HepG2 (cell line): ENCODE results near the gene ASB3. TPM values are rescaled to one million over a fixed set of nuclear protein-coding genes. Genes with fewer than 3 reads are reported as not detected.

ENCODE experiments used
- ATAC-seq: fragments of 200-7000 bp; cut with Tn5 transposase; 3 replicates; pipeline ENCODE4 v1.9.1; 2020; ENCODE audit warnings: mild to moderate bottlenecking, moderate library complexity
- BruUV-seq: library from RNA; stranded (reverse); fragments of 400-500 nt; replicated peaks from 2 replicates; lab custom pipeline; 2021; lab: Mats Ljungman, UMichigan
- CTCF ChIA-PET: fragments of 300-600 bp; formaldehyde crosslinking; extraction: SDS; loops from one replicate; lab custom pipeline; 2021; ENCODE audit warnings: low total read pairs, inconsistent platforms, low intra/inter-chr PET ratio; lab: Yijun Ruan, JAX
- POLR2A ChIA-PET: fragments of 350-600 bp; sonication (Branson Sonifier 250); formaldehyde crosslinking; loops from one replicate; lab custom pipeline; 2020; ENCODE audit warnings: antibody characterized with exemption, inconsistent platforms; lab: Yijun Ruan, JAX
- DNase-seq: peaks from one replicate; pipeline ENCODE4 v3.0.0-alpha.2; 2015; ENCODE audit warnings: low spot score
- FAIRE-seq: peaks from 3 replicates; lab custom pipeline; 2011; peaks lifted over from hg19 to GRCh38; lab: Jason Lieb, UNC
- H2AFZ ChIP-seq: one replicate; pipeline ENCODE4 v1.6.1; 2011; ENCODE audit warnings: low read length, inconsistent platforms
- H3K27ac ChIP-seq: fragments of 300-600 bp; 3 replicates; pipeline ENCODE4 v1.8.0; 2011; ENCODE audit warnings: mixed run types, mild to moderate bottlenecking, mixed read lengths, low read length, inconsistent platforms; ENCODE audit not compliant: insufficient read depth; ENCODE audit errors: extremely low read length
- H3K27me3 ChIP-seq, 2 experiments: fragments of 200-600 bp in 1 of 2; 2 replicates in 1 of 2; 3 replicates in 1 of 2; pipeline versions ENCODE4 v1.6.0 to v1.8.0; 2011; ENCODE audit warnings: low read length in 2 of 2, mild to moderate bottlenecking in 2 of 2, moderate library complexity in 2 of 2, inconsistent platforms in 1 of 2; ENCODE audit not compliant: insufficient read depth in 2 of 2, control insufficient read depth in 1 of 2
- H3K36me3 ChIP-seq, 2 experiments: fragments of 200-600 bp in 1 of 2; replicated peaks in 1 of 2; 2 replicates in 1 of 2; 3 replicates in 1 of 2; pipeline versions ENCODE4 v1.5.1 to v1.8.0; 2011; ENCODE audit warnings: low read length in 2 of 2, inconsistent platforms in 1 of 2; ENCODE audit not compliant: insufficient read depth in 2 of 2, control insufficient read depth in 1 of 2
- H3K4me1 ChIP-seq: 2 replicates; pipeline ENCODE4 v1.5.1; 2012; ENCODE audit warnings: low read length, inconsistent platforms; ENCODE audit not compliant: insufficient read depth
- H3K4me2 ChIP-seq: 2 replicates; pipeline ENCODE4 v1.6.0; 2011; ENCODE audit warnings: low read depth, low read length, inconsistent platforms
- H3K4me3 ChIP-seq, 3 experiments: fragments of 200-600 bp in 1 of 3; sonication (generic), shearing (Covaris generic) in 1 of 3; replicated peaks in 1 of 3; 2 replicates each; pipeline ENCODE4 v1.5.1; 2011 to 2016; ENCODE audit warnings: low read length in 3 of 3, inconsistent platforms in 2 of 3, low read depth in 2 of 3, mild to moderate bottlenecking in 2 of 3, control low read depth in 1 of 3, mixed read lengths in 1 of 3; ENCODE audit not compliant: insufficient read depth in 1 of 3
- H3K79me2 ChIP-seq: one replicate; pipeline ENCODE4 v1.6.1; 2011; ENCODE audit warnings: low read length, inconsistent platforms; ENCODE audit not compliant: insufficient read depth
- H3K9ac ChIP-seq: 2 replicates; pipeline ENCODE4 v1.6.0; 2011; ENCODE audit warnings: mild to moderate bottlenecking, low read depth, low read length, inconsistent platforms; ENCODE audit not compliant: insufficient read depth
- H3K9me3 ChIP-seq: 2 replicates; pipeline ENCODE4 v1.5.1; 2012; ENCODE audit warnings: mild to moderate bottlenecking, low read length
- H4K20me1 ChIP-seq: 2 replicates; pipeline ENCODE4 v1.6.0; 2011; ENCODE audit warnings: inconsistent platforms, mild to moderate bottlenecking, low read length, moderate library complexity; ENCODE audit not compliant: insufficient read depth
- ARNT ChIP-seq: fragments of 450-650 bp; IDR thresholded peaks from 2 replicates; pipeline ENCODE4 v1.6.1; 2017
- CEBPB ChIP-seq: IDR thresholded peaks from 2 replicates; pipeline ENCODE4 v1.6.1; 2011; ENCODE audit warnings: low read depth, low read length, improper control_type of control experiment, borderline replicate concordance
- FOXK2 ChIP-seq: fragments of 450-650 bp; IDR thresholded peaks from 2 replicates; pipeline ENCODE4 v1.6.1; 2016
- MLLT10 ChIP-seq: sonication (generic); formaldehyde crosslinking; IDR thresholded peaks from 2 replicates; pipeline ENCODE4 v1.4.0; 2020; ENCODE audit warnings: missing genetic modification reagents
- NFKB2 ChIP-seq: sonication (generic); formaldehyde crosslinking; IDR thresholded peaks from 2 replicates; pipeline ENCODE4 v1.4.0; 2020; ENCODE audit warnings: missing genetic modification reagents, borderline replicate concordance
- NRL ChIP-seq: sonication (generic); formaldehyde crosslinking; IDR thresholded peaks from 2 replicates; pipeline ENCODE4 v1.5.0; 2020; ENCODE audit warnings: missing genetic modification reagents, mild to moderate bottlenecking, moderate library complexity, borderline replicate concordance
- RBFOX2 ChIP-seq: fragments of 200-400 bp; formaldehyde crosslinking; IDR thresholded peaks from 2 replicates; pipeline ENCODE4 v1.6.1; 2017; ENCODE audit warnings: low read depth, mild to moderate bottlenecking, low read length
- SUZ12 ChIP-seq: fragments of 150-350 bp; IDR thresholded peaks from 2 replicates; pipeline ENCODE4 v1.6.1; 2014; ENCODE audit warnings: low read depth, low read length
- ZNF235 ChIP-seq: sonication (generic); formaldehyde crosslinking; IDR thresholded peaks from 2 replicates; pipeline ENCODE4 v1.8.1; 2023; ENCODE audit warnings: mild to moderate bottlenecking, missing genetic modification reagents, borderline replicate concordance
- ZNF468 ChIP-seq: sonication (generic); formaldehyde crosslinking; IDR thresholded peaks from 2 replicates; pipeline ENCODE4 v1.8.0; 2022; ENCODE audit warnings: mild to moderate bottlenecking, moderate library complexity, missing genetic modification reagents
- ZNF891 ChIP-seq: sonication (generic); formaldehyde crosslinking; IDR thresholded peaks from 2 replicates; pipeline ENCODE4 v1.5.0; 2020; ENCODE audit warnings: mild to moderate bottlenecking, missing genetic modification reagents
- WGBS: methylation state at CpG from one replicate; pipeline ENCODE4 v1.1.6; 2017; ENCODE audit warnings: low lambda C conversion rate; 5-methylcytosine and 5-hydroxymethylcytosine counted together
- in situ Hi-C: cut with HindIII; loops from 2 replicates; pipeline ENCODE4 v1.10.0; 2017; ENCODE audit warnings: low pct_unique_long_range_greater_than_20kb; ENCODE audit not compliant: extremely low pct_ligation_motif_present
- intact Hi-C: fragments of 100-400 bp; cut with micrococcal nuclease; formaldehyde crosslinking; loops from one replicate; pipeline ENCODE4 v1.10.0; 2022; ENCODE audit not compliant: unreplicated experiment
- polyA plus RNA-seq, 8 experiments: library from polyadenylated mRNA; depleted of rRNA in 3 of 8; stranded (reverse) in 7 of 8; unstranded in 1 of 8; fragments of >200 nt; fragmentation: Illumina TruSeq in 4 of 8; extraction: Trizol in 4 of 8; gene quantifications; 2 replicates each; pipeline versions ENCODE4 v1.2.1 to v1.2.3, GENCODE V29; 2011 to 2016; ENCODE audit warnings: low read depth in 4 of 8, missing spikeins in 1 of 8, mixed read lengths in 1 of 8; ENCODE audit not compliant: insufficient read depth in 1 of 8
- total RNA-seq, 5 experiments: library from RNA; depleted of rRNA; stranded (reverse); fragments of >200 nt; fragmentation: Illumina TruSeq; extraction: Trizol; gene quantifications; 2 replicates each; pipeline ENCODE4 v1.2.3, GENCODE V29; 2016; ENCODE audit warnings: low read depth in 1 of 5
- TF ChIP-seq, protein P1 (sequence below): sonication (generic); formaldehyde crosslinking; IDR thresholded peaks from 2 replicates; pipeline ENCODE4 v1.8.1; 2023; ENCODE audit warnings: mild to moderate bottlenecking, inconsistent platforms, moderate library complexity, missing genetic modification reagents, borderline replicate concordance
- TF ChIP-seq, protein P2 (sequence below): sonication (generic); formaldehyde crosslinking; IDR thresholded peaks from 2 replicates; pipeline ENCODE4 v1.5.0; 2020; ENCODE audit warnings: mild to moderate bottlenecking, missing genetic modification reagents
- TF ChIP-seq, protein P3 (sequence below): sonication (generic); formaldehyde crosslinking; IDR thresholded peaks from 2 replicates; pipeline ENCODE4 v1.8.0; 2022; ENCODE audit warnings: missing genetic modification reagents, low read depth, mild to moderate bottlenecking, borderline replicate concordance

Gene ASB3
- total and polyA plus RNA-seq, 2 of the 13 experiments (the other 11 are each of a cell fraction or from before 2014, with no cell fraction given): 40.1 to 41.8 TPM

DNA sequence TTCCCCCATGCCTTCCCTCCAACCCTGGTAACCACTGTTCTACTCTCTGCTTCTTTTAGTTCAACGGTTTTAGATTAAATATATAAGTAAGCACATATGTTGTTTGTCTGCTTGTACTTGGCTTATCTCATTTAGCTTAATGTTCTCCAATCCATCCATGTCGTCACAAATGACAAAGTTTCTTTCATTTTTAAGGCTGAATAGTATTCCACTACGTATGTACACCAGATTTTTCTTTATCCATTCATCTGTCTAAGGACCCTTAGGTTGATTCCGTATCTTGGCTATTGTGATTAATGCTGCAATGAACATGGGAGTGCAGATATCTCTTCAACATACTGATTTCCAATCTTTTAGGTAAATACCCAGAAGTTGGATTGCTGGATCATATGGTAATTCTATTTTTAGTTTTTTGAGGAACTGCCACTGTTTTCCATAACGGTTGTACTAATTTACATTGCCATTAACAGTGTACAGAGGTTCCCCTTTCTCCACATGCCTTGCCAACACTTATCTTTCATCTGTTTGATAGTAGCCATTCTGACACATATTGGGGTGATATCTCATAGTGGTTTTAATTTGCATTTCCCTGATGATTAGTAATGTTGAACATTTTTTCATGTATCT is 8.1 kb downstream of the ASB3 start:
- FAIRE-seq (no peak), DNase-seq (no peak), ATAC-seq (no peak)
- ChIA-PET POLR2A (no interaction called here), CTCF (no interaction called here)
- no TSS peak for BruUV-seq
- TF ChIP-seq, protein P1, sequence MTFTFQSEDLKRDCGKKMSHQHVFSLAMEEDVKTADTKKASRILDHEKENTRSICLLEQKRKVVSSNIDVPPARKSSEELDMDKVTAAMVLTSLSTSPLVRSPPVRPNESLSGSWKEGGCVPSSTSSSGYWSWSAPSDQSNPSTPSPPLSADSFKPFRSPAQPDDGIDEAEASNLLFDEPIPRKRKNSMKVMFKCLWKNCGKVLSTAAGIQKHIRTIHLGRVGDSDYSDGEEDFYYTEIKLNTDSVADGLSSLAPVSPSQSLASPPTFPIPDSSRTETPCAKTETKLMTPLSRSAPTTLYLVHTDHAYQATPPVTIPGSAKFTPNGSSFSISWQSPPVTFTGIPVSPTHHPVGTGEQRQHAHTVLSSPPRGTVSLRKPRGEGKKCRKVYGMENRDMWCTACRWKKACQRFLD (CRISPR knock-in tag): no peak
- 0 out of 2 replicates have a peak, but pooled peaks have one; percentile 7 for TF ChIP-seq RBFOX2
- in situ Hi-C loops (no loop called here), intact Hi-C loops (loop anchor here (1.0 kb wide), 1 partner anchor 8 kb away; the partner anchor contains the start of gene ASB3)
- H3K79me2 ChIP-seq: peaks cover 87% of the 10 kb centered on the region
- no peaks in the 10 kb centered on the region; the same call in 1 of the 2 replicates for H4K20me1 ChIP-seq
- H3K27ac ChIP-seq: no peak overlapping the region
- peaks cover 9 to 35% of the 10 kb centered on the region in 2 experiments; a peak in 4 of 5 replicates for H3K36me3 ChIP-seq
- no peaks in the 10 kb centered on the region for H3K9me3 ChIP-seq
- H3K9ac ChIP-seq: no peak overlapping the region
- H3K27me3 ChIP-seq: no peaks in the 10 kb centered on the region
- peaks cover 11% of the 10 kb centered on the region for H3K4me1 ChIP-seq
- H2AFZ ChIP-seq: no peak overlapping the region
- H3K4me3 ChIP-seq: no peak overlapping the region
- no peak overlapping the region for H3K4me2 ChIP-seq
- WGBS: 89% methylated on average over 5 of the region's 5 CpGs

DNA sequence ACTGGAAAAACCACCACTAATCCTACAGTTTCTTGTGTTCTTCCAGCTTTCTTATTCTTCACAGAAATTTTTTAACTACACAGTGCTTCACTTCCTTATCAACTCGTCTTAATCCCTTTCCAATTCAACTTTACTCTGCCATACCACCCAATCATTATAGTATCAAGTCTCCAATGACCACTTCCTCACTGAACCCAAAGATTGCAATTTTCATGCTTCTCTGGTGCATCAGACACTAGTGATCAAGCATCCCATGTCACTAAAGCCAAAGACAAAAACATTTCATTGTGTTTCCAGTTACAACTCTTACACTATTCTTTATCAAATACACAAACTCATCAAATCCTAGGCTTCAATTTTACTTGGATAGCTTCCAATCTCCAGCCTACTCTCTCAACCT is 9.6 kb downstream of the ASB3 start:
- H3K27me3 ChIP-seq: no peaks in the 10 kb centered on the region
- POLR2A ChIA-PET: interaction anchor here (2.4 kb wide), 1 partner anchor 9 kb away, joined by 6 read pairs; the partner anchor contains the start of genes ASB3 and ERLEC1
- no peaks in the 10 kb centered on the region for H3K9me3 ChIP-seq
- no peak overlapping the region for H3K4me3 ChIP-seq
- H4K20me1 ChIP-seq: no peaks in the 10 kb centered on the region; the same call in 1 of the 2 replicates
- peaks cover 8 to 34% of the 10 kb centered on the region in 2 experiments; a peak in 4 of 5 replicates for H3K36me3 ChIP-seq
- CTCF ChIA-PET: no interaction called here
- FAIRE-seq (no peak), ATAC-seq (no peak), DNase-seq (no peak)
- in situ Hi-C loops (no loop called here), intact Hi-C loops (no loop called here)
- H3K27ac ChIP-seq: no peak overlapping the region
- BruUV-seq: no TSS peak
- no peak overlapping the region for H3K9ac ChIP-seq
- H3K79me2 ChIP-seq: peaks cover 76% of the 10 kb centered on the region
- H2AFZ ChIP-seq: no peak overlapping the region
- 0 out of 2 replicates have a peak, but pooled peaks cover 5% of the 10 kb centered on the region for H3K4me1 ChIP-seq
- WGBS: 96% methylated on average over 1 of the region's 1 CpG
- no peak overlapping the region for H3K4me2 ChIP-seq
- TF ChIP-seq FOXK2 (no peak), ARNT (no peak), SUZ12 (no peak), NFKB2 (CRISPR knock-in tag) (no peak), ZNF891 (no peak), MLLT10 (no peak), ZNF235 (no peak), ZNF468 (CRISPR knock-in tag) (no peak), NRL (CRISPR knock-in tag) (no peak), CEBPB (no peak)
- TF ChIP-seq, protein P2, sequence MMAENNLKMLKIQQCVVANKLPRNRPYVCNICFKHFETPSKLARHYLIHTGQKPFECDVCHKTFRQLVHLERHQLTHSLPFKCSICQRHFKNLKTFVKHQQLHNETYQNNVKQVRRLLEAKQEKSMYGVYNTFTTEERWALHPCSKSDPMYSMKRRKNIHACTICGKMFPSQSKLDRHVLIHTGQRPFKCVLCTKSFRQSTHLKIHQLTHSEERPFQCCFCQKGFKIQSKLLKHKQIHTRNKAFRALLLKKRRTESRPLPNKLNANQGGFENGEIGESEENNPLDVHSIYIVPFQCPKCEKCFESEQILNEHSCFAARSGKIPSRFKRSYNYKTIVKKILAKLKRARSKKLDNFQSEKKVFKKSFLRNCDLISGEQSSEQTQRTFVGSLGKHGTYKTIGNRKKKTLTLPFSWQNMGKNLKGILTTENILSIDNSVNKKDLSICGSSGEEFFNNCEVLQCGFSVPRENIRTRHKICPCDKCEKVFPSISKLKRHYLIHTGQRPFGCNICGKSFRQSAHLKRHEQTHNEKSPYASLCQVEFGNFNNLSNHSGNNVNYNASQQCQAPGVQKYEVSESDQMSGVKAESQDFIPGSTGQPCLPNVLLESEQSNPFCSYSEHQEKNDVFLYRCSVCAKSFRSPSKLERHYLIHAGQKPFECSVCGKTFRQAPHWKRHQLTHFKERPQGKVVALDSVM (CRISPR knock-in tag): no peak
- TF ChIP-seq, protein P3, sequence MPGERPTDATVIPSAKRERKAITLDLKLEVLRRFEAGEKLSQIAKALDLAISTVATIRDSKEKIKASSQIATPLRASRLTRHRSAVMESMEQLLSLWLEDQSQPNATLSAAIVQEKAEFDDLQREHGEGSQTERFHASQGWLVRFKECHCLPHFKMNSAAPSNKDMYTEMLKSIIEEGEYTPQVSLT (CRISPR knock-in tag): no peak
